T-helper 17 cell (primary cell): Measurements from ENCODE around the gene WNT2. TPM values are rescaled to one million over a fixed set of nuclear protein-coding genes. Genes with fewer than 3 reads are reported as not detected.

Experiments used
- ATAC-seq: fragments of 150-1000 bp; cut with Tn5 transposase; 2 replicates; pipeline ENCODE4 v1.10.0; 2021; ENCODE audit warnings: mild to moderate bottlenecking, moderate library complexity
- DNase-seq, 3 donors: peaks; one replicate each; pipeline versions ENCODE4 v3.0.0 to v3.0.0-alpha.2; 2020 to 2021
- H3K9me3 ChIP-seq: one replicate; pipeline ENCODE4 v1.7.0; 2013; ENCODE audit warnings: low read length, mild to moderate bottlenecking; ENCODE audit not compliant: control insufficient read depth, poor library complexity, severe bottlenecking
- H3K27ac Mint-ChIP-seq: one replicate; pipeline ENCODE4 v1.8.0; 2022; ENCODE audit warnings: mild to moderate bottlenecking, moderate library complexity, mixed read lengths
- H3K27me3 Mint-ChIP-seq: one replicate; pipeline ENCODE4 v1.8.0; 2022; ENCODE audit warnings: mixed read lengths
- H3K36me3 Mint-ChIP-seq: one replicate; pipeline ENCODE4 v1.8.0; 2022; ENCODE audit warnings: low read depth, mixed read lengths
- H3K4me1 Mint-ChIP-seq: one replicate; pipeline ENCODE4 v1.8.0; 2022; ENCODE audit warnings: mild to moderate bottlenecking, mixed read lengths
- H3K4me3 Mint-ChIP-seq: one replicate; pipeline ENCODE4 v1.8.0; 2022; ENCODE audit warnings: mild to moderate bottlenecking, moderate library complexity, mixed read lengths
- total RNA-seq, 4 donors: library from RNA in 2 of 4; stranded (reverse) in 2 of 4; gene quantifications; one replicate each; pipeline ENCODE4 v1.2.3 and lab custom pipeline; 2022 to 2026

The WNT2 gene
- not detected for total RNA-seq
- total RNA-seq (lab: John Stamatoyannopoulos, UW) = 0 reads per million in 2 donors

DNA sequence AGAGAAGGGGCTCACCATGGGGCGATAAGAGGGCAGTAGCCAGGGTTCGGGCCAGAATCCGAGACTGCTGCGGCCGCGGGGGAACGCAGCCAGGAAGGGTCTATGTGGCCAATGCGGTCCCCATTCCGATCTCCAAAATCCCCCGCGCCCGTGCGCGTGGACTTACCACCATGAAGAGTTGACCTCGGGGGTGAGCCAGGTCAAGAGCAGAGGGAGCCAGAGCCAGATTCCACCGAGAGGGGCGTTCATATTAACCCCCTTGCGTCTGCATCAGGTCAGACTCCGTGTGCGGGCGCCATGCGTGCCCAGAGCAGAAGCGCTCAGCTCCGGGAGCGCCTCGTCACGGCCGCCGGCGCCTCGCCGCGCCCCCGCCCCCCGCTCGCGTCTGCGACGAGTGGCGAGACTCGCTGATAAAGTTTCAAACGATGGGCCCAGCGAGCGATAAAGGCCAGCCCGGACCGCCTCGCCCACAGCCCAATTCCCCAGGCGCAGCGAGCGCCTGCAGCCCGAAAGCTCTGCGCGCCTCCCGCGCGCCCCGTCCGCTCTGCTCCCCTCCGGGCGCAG lies at the start of gene WNT2:
Gene WNT2 (minus strand): TSS at position 318 of the 564 bp plus-strand sequence. CDS start 69 bp downstream, at position 249.
- Mint-ChIP-seq H3K27ac (no peak within 1 kb of the TSS), H3K27me3 (peaks cover 63% of the 10 kb centered on the region)

DNA sequence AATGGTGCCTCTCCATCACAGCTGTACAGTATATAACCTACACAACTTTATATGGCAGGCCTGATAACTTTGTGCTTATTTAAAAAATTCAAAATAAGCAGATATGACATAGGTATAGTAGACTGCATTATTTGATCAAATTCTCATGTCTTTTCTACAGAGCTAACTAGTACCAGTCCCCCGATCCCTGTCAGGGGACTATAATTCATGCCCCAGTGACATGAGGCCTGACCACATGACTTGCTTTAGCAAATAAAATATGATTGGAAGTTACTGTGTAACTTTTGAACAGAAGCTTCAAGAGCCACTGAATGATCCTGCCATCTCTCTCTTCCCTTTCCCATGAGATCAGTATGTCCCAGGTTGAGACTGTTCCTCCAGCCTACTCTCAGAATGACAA lies 49.2 kb upstream of the WNT2 start:
- no peaks in the 10 kb centered on the region for H3K4me1 Mint-ChIP-seq
- no peaks in the 10 kb centered on the region for H3K36me3 Mint-ChIP-seq
- no peak for DNase-seq
- H3K27ac Mint-ChIP-seq = no peak overlapping the region
- no peaks in the 10 kb centered on the region for H3K27me3 Mint-ChIP-seq
- ATAC-seq = no peak
- no peaks in the 10 kb centered on the region for H3K9me3 ChIP-seq
- no peak overlapping the region for H3K4me3 Mint-ChIP-seq

More for the DNA sequence above, at the start of gene WNT2:
- Mint-ChIP-seq H3K36me3 (peaks cover 3% of the 10 kb centered on the region), H3K4me3 (no peak within 1 kb of the TSS), H3K4me1 (peaks cover 2% of the 10 kb centered on the region)
- DNase-seq (no peak), ATAC-seq (no peak)
- no peaks in the 10 kb centered on the region for H3K9me3 ChIP-seq

DNA sequence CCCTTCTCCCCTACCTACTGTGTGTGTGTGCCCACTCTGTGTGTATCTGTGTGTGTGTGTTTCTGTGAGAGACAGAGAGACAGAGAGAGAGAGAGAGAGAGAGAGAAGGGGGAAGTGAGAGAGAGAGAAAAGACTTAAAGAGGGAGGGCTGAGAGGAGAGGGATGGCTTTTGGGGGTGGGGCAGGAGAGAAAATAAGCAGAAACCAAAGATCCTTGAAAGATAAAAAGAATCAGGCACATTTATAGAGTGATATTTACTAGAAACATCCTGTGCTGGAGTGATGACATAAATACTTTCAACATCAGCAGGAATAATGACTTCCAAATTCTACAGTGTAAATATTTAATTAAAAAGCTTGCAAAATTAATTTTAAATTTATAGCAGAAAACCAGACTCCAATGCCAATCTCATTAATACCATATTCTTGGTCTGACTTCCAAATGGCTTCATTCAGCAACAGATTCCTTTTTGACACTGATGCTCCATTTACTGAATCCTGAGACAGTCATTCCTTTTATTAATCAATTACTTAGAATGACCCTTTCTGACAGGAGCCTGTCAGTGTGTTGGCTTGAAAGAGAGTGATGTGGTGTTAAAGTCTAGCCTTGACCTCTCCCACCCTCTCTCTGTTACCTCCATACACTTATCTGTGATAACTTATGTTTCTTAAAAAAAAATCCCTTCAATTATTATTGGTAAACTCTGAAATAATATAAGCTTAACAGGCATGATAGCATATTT lies 41.7 kb upstream of the WNT2 start:
- Mint-ChIP-seq H3K4me3 (no peak overlapping the region), H3K27ac (no peak overlapping the region), H3K36me3 (no peaks in the 10 kb centered on the region), H3K4me1 (no peaks in the 10 kb centered on the region), H3K27me3 (no peaks in the 10 kb centered on the region)
- no peak for DNase-seq
- no peak for ATAC-seq
- no peaks in the 10 kb centered on the region for H3K9me3 ChIP-seq

DNA sequence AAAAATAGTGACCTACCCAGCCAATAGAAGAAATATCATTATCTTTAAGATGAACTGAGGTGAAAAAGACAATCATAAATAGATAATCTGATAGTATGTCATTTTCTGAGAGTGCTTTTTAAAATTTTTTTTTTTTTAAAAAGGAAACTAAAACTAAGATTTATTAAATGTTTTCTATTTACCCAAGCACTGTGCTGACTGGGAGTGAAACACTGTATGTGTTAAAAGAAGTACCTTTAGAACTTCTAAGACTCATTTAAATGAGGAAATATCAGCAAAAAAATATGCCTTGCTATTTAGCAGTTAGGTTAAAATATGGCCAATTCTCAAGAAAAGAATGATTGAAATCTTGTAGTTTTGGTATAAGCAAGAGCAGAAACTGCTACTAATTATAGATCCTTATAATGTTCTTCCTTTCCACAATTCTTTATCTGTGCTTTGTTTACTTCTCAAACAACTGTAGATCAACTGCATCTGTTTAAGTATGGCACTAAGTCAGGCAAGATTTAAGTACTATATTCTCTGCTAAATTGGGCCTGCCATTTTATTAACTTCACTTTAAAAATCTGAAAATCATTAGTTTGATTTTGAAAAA lies 39.5 kb upstream of the WNT2 start:
- DNase-seq (no peak), ATAC-seq (no peak)
- H3K4me1 Mint-ChIP-seq = no peaks in the 10 kb centered on the region
- no peaks in the 10 kb centered on the region for H3K27me3 Mint-ChIP-seq
- no peaks in the 10 kb centered on the region for H3K36me3 Mint-ChIP-seq
- H3K27ac Mint-ChIP-seq = no peak overlapping the region
- H3K9me3 ChIP-seq = no peaks in the 10 kb centered on the region
- H3K4me3 Mint-ChIP-seq = no peak overlapping the region

DNA sequence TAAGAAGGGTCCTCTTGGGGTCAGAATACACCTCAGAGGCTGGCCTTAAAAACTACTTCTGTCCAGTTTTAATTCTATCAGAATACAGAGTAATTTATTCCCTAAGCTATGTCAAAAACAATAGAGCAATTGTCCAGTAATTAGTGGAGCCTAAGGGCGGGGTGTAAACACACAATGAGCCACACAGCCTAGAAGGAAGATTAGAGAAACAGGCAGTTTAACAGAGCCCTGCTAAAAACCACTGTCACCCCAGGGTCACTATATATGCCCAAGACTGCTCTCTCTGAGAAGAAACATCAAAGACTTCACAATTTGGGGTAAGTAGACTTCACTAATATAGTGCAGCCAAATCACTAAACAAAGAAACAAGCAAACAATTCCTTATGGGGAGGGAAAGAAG lies 27.2 kb upstream of the WNT2 start:
- Mint-ChIP-seq H3K27me3 (no peaks in the 10 kb centered on the region), H3K4me1 (no peaks in the 10 kb centered on the region), H3K36me3 (no peaks in the 10 kb centered on the region), H3K27ac (no peak overlapping the region), H3K4me3 (no peak overlapping the region)
- DNase-seq (no peak), ATAC-seq (no peak)
- no peaks in the 10 kb centered on the region for H3K9me3 ChIP-seq

DNA sequence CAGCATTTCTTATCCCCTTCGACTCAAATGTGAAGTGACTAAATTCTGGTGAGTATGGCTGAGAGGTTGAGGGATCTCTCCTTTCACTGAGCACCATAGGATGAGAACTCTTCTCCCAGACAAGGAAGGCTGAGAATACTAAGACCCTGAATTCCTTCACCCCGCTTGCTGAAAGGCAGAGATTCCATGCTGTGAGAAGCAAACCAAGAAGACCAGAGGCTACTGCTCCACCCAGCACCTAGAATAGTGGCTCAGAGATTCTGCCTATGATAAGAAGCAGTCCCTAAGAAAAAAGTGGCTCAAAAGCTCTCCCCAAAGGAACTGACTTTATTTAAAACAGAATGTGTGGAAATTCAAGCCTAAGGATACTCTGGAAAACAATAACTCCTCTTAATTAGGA lies 26.7 kb upstream of the WNT2 start:
- Mint-ChIP-seq H3K4me1 (no peaks in the 10 kb centered on the region), H3K27me3 (no peaks in the 10 kb centered on the region), H3K4me3 (no peak overlapping the region), H3K27ac (no peak overlapping the region), H3K36me3 (no peaks in the 10 kb centered on the region)
- H3K9me3 ChIP-seq = no peaks in the 10 kb centered on the region
- ATAC-seq (no peak), DNase-seq (no peak)

DNA sequence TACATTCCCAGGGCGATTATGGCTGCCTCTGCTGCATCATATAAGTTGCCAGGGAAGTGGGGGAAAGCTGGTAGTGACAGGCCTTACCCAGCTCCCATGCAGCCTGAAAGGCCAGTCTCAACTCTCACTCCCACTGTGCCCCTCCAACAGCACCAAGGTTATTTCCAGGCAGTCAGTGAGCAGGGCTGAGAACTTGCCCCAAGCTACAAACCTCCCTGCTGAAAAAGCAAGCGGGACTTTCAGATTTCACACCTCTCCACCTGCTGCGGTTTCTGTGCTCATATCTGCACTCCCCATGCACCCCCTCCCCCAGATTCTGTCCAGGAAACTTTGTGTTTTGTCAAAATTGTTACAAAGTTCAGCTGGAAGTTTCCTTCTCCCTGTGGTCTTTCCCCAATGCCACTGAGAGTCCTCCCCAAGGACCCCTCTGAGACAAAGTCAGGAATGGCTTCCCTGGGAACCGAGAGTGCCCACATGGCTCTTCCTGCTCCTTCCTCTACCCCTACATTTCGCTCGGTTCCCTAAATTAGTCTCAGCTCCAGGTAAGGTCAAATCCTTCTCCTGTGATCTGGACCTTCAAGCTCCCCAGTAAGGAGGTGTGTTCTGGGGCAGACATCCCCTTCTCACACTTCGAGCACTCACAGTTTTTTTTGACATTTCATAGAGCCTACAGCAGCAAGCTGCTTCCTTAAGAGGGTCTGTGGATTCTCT lies 25.3 kb upstream of the WNT2 start:
- H3K9me3 ChIP-seq = no peaks in the 10 kb centered on the region
- Mint-ChIP-seq H3K4me1 (no peaks in the 10 kb centered on the region), H3K27me3 (no peaks in the 10 kb centered on the region), H3K4me3 (no peak overlapping the region), H3K27ac (no peak overlapping the region), H3K36me3 (no peaks in the 10 kb centered on the region)
- DNase-seq (no peak), ATAC-seq (no peak)

DNA sequence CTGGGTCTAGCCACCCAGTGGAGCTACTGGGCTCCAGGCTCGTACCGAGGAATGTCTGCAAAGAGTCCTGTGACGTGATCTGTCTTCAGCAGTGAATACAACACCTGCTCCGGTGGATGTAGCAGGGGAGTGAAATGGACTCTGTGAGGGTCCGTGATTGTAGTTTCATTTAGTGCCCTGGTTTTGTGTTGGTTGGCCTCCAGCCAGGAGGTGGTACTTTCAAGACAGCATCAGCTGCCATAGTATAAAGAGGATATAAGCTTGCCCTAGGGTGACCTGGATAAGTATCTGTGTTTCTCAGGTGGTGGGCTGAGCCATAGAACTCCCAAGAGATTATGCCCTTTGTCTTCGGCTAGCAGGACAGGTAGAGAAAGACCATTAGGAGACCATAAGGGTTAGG lies 24.6 kb upstream of the WNT2 start:
- no peaks in the 10 kb centered on the region for H3K27me3 Mint-ChIP-seq
- no peaks in the 10 kb centered on the region for H3K36me3 Mint-ChIP-seq
- no peak overlapping the region for H3K27ac Mint-ChIP-seq
- no peaks in the 10 kb centered on the region for H3K9me3 ChIP-seq
- DNase-seq (no peak), ATAC-seq (no peak)
- H3K4me1 Mint-ChIP-seq = no peaks in the 10 kb centered on the region
- no peak overlapping the region for H3K4me3 Mint-ChIP-seq

DNA sequence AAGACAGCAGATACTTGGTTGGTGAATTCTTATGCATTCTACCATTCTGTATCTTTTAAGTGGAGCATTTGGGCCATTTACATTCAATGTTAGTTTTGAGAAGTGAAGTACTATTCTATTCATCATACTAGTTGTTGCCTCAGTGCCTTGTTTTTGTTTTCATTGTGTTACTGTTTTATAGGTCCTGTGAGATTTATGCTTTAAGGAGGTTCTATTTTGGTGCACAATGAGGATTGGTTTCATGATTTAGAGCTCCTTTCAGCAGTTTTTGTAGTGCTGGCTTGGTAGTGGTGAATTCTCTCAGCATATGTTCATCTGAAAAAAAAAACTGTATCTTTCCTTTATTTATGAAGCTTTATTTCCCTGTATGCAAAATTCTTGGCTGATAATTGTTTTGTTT lies 23.3 kb upstream of the WNT2 start:
- no peak for ATAC-seq

DNA sequence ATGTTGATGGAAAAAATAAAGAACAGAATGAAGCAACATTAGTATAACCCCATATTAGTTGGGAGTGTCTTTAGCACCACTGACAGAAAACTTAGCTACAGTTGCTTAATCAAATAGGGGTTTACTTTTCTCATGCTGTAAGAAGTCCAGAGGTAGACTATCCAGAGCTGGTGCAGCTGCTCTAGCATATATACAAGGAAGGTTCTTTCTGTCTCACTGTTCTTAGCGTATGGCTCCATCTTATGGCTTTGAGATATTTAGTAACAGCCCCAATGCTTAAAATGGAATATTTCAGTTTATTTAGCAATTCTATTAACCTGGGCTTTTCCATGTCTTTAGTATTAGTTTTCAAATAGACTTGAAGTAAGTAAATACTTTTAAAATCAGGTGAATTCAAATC lies 15.2 kb upstream of the WNT2 start:
- no peaks in the 10 kb centered on the region for H3K4me1 Mint-ChIP-seq
- H3K27me3 Mint-ChIP-seq = no peaks in the 10 kb centered on the region
- DNase-seq (no peak), ATAC-seq (no peak)
- H3K4me3 Mint-ChIP-seq = no peak overlapping the region
- H3K27ac Mint-ChIP-seq = no peak overlapping the region
- no peaks in the 10 kb centered on the region for H3K36me3 Mint-ChIP-seq
- H3K9me3 ChIP-seq = no peaks in the 10 kb centered on the region

More for the DNA sequence above, 23.3 kb upstream of the WNT2 start:
- Mint-ChIP-seq H3K27ac (no peak overlapping the region), H3K4me3 (no peak overlapping the region), H3K36me3 (no peaks in the 10 kb centered on the region), H3K4me1 (no peaks in the 10 kb centered on the region), H3K27me3 (no peaks in the 10 kb centered on the region)
- DNase-seq = no peak
- H3K9me3 ChIP-seq = no peaks in the 10 kb centered on the region

DNA sequence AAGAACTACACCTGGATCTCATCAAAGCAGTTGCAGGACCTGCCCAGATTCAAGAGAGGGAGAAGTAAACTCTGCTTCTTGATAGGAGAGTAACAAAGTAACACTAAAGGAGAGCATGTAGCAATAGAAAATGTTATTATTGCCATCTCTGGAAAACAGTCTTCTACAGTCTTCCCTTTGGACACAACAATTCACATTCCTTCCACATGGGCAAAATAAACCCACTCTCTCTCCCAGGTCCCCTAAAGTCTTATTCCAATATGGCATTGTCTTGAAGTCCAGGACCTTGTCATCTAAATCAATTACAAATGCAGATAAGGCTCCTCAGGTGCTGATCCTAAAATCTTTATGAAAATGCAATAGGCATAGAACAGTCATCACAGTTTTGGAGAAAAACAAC lies 10.3 kb upstream of the WNT2 start:
- ATAC-seq (no peak), DNase-seq (no peak)
- H3K9me3 ChIP-seq = no peaks in the 10 kb centered on the region
- Mint-ChIP-seq H3K27ac (no peak overlapping the region), H3K4me3 (no peak overlapping the region), H3K4me1 (no peaks in the 10 kb centered on the region), H3K36me3 (no peaks in the 10 kb centered on the region), H3K27me3 (no peaks in the 10 kb centered on the region)

DNA sequence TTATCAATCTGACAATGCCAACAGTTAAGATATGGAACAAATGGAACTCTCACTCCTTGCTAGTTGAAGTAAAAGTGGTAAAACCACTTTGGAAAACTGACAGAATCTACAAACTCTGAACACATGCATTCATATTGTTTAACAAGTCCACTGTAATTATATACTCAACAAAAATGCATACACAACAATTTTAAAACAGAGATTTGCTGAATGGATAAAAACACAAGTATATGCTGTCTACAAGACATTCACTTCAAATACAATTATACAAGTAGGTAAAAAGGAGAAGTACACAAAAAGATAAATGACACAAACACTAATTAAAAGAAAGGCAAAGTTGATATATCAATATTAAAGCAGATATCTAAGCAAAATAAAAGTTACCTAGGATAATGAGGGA lies 9.2 kb upstream of the WNT2 start:
- H3K36me3 Mint-ChIP-seq = no peaks in the 10 kb centered on the region
- H3K9me3 ChIP-seq = no peaks in the 10 kb centered on the region
- no peaks in the 10 kb centered on the region for H3K27me3 Mint-ChIP-seq
- no peak for DNase-seq
- H3K4me3 Mint-ChIP-seq = no peak overlapping the region
- no peak overlapping the region for H3K27ac Mint-ChIP-seq
- H3K4me1 Mint-ChIP-seq = no peaks in the 10 kb centered on the region
- no peak for ATAC-seq

DNA sequence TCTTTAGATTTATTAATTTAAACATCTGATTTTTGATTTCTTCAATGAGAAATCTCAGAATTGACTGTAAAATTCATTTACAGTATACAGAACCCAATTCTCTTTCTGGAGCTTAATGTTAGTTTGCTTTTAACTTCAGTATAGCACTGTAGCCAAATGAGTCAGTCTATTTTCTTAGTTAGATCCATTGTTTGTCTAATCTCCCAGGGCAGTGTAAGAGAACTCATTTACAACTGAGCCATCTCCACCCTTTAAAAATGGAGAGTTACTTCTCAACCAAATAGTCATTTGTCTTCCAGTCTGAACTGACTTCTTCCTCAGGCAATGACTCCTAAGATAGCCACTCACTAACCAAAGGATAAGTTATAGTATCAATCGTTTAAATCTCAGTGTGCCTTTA lies 3.0 kb upstream of the WNT2 start:
- no peak overlapping the region for H3K27ac Mint-ChIP-seq

More for the DNA sequence above, 3.0 kb upstream of the WNT2 start:
- DNase-seq = no peak
- no peak for ATAC-seq
- Mint-ChIP-seq H3K27me3 (peaks cover 44% of the 10 kb centered on the region), H3K4me3 (no peak overlapping the region), H3K36me3 (peaks cover 3% of the 10 kb centered on the region), H3K4me1 (peaks cover 2% of the 10 kb centered on the region)
- H3K9me3 ChIP-seq = no peaks in the 10 kb centered on the region
